Measurements from ENCODE around the gene OR1N2. TPM values are rescaled to one million over a fixed set of nuclear protein-coding genes. Genes with fewer than 3 reads are reported as not detected.
"Not testable (repeated sequence)": the region's sequence is repeated elsewhere in the genome, so short reads cannot be mapped to it uniquely, and the experiment has no call there.

OR1N2 gene
- total RNA-seq, 2 donors from 2014 or later = 0.31 to 1.2 TPM

DNA sequence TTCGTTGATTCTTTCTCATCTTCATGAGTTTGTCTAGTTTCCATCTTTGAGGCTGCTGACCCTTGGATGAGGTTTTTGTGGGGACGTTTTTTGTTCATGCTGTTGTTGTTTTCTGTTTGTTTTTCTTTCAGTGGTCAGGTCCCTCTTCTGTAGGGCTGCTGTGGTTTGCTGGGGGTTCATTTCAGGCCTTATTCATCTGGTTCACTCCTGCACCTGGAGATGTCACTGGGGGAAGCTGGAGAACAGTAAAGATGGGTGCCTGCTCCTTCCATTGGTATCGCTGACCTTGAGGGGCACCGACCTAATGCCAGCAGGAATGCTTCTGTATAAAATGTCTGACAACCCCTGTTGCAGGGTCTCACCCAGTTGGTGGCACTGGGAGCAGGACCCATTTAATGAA is 8.5 kb downstream of the OR1N2 start:
- Mint-ChIP-seq H3K36me3 (ENCODE audit: low read depth) (no peaks in the 10 kb centered on the region), H3K27me3 (no peaks in the 10 kb centered on the region), H3K4me1 (no peaks in the 10 kb centered on the region), H3K4me3 (no peak overlapping the region), H3K27ac (no peak overlapping the region)
- DNase-seq (no peak), ATAC-seq (no peak)
- no peaks in the 10 kb centered on the region for H3K9me3 ChIP-seq (ENCODE audit: control insufficient read depth, low read length, poor library complexity, severe bottlenecking)

DNA sequence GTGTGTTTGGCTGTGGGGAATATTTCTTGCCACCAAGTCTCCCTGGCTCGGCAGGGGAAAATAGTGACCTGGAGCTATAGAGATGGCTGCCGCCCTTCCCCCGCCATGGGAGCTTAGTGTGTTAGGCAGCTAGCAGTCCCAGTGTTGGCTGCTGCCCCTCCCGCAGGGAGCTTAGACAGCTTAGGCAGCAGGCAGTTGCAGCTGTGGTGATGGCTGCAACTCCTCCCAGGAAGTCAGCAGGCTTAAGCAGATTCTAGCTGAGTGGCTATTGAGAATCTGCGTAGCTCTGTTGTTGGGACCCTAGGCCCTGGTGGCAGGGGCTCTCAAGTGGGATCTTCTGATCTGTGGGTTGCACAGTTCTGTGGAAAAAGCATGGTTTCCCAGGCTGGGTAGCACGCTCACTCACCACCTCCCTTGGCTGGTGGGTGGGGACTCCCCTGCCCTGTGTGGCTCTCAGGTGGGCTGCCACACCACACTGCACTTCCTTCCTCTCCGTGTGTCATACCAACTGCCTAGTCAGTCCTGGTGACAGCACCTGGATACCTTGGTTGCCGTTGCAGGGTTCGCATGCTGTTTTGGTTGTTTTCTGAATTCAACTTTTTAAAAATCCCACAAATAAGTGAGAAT is 9.3 kb downstream of the OR1N2 start:
- H3K36me3 Mint-ChIP-seq (ENCODE audit: low read depth) = no peaks in the 10 kb centered on the region
- ATAC-seq = no peak
- no peaks in the 10 kb centered on the region for H3K27me3 Mint-ChIP-seq
- no peaks in the 10 kb centered on the region for H3K9me3 ChIP-seq (ENCODE audit: control insufficient read depth, low read length, poor library complexity, severe bottlenecking)
- H3K4me3 Mint-ChIP-seq = no peak overlapping the region
- no peak overlapping the region for H3K27ac Mint-ChIP-seq
- no peak for DNase-seq
- no peaks in the 10 kb centered on the region for H3K4me1 Mint-ChIP-seq

DNA sequence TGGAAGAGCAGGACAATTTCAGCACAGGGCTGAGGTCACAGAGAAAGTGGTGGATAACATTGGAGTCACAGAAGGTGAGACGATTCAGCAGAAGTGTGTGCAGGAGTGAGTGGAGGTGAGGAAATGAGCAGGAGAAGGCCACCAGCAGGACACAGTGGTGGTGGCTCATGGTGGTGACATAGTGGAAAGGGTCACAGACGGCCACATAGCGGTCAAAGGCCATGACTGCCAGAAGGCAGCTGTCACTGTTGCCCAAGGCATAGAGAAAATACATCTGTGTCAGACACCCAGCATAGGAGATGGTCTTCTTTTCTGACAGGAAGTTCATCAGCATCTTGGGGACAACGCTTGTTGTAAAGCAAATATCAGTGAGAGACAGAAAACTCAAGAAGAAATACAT is 15.0 kb downstream of the OR1N2 start:
- ATAC-seq = no peak
- no peaks in the 10 kb centered on the region for H3K36me3 Mint-ChIP-seq (ENCODE audit: low read depth)
- H3K9me3 ChIP-seq (ENCODE audit: control insufficient read depth, low read length, poor library complexity, severe bottlenecking) = no peaks in the 10 kb centered on the region
- H3K4me3 Mint-ChIP-seq = no peak overlapping the region
- no peak for DNase-seq
- H3K27me3 Mint-ChIP-seq = no peaks in the 10 kb centered on the region
- H3K4me1 Mint-ChIP-seq = peaks cover 2% of the 10 kb centered on the region
- no peak overlapping the region for H3K27ac Mint-ChIP-seq

DNA sequence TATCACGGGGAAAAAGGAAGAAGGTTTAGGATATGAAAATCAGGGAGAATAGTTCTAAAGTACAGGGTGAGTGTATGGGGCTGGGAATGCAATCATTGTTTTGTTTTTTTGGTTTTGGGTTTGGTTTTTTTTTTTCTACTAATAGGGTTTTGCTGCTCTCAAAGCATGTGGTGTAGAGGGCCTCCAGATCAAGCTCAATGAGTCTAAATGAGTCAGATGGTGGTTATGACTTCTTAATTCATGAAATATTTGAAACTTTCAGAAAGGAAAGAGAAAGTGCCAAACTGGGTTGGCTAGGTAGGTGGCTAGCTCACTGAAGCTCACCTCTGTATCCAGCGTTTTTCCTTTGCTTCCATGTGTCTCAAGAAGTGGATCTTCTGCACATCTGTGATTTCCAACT is 19.5 kb downstream of the OR1N2 start:
- Mint-ChIP-seq H3K4me1 (peaks cover 4% of the 10 kb centered on the region), H3K27ac (no peak overlapping the region), H3K27me3 (no peaks in the 10 kb centered on the region), H3K4me3 (no peak overlapping the region), H3K36me3 (ENCODE audit: low read depth) (no peaks in the 10 kb centered on the region)
- ATAC-seq (no peak), DNase-seq (no peak)
- H3K9me3 ChIP-seq (ENCODE audit: control insufficient read depth, low read length, poor library complexity, severe bottlenecking) = no peaks in the 10 kb centered on the region

DNA sequence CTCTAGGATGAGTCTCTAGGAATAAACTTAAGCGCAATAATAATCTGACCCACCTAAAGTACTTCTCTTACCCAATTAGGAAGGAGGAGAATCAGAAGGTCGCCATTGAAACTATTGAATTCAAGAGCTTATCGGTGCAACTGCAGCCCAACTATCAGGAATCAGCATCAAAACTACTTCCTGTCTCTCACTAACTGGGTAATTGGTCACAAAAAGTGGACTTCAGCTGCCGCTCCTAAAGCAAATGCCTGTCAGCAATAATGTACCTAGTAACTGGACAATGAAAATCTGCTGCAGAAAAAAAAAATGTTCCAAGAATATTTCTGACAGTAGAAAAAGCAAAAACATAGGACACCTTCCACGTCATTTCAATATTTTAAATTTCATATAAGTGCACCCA is 27.0 kb downstream of the OR1N2 start:
- ATAC-seq (no peak), DNase-seq (no peak)
- no peaks in the 10 kb centered on the region for H3K27me3 Mint-ChIP-seq
- no peaks in the 10 kb centered on the region for H3K4me1 Mint-ChIP-seq
- H3K9me3 ChIP-seq (ENCODE audit: control insufficient read depth, low read length, poor library complexity, severe bottlenecking) = no peaks in the 10 kb centered on the region
- peaks cover 2% of the 10 kb centered on the region for H3K36me3 Mint-ChIP-seq (ENCODE audit: low read depth)
- no peak overlapping the region for H3K27ac Mint-ChIP-seq
- H3K4me3 Mint-ChIP-seq = no peak overlapping the region

DNA sequence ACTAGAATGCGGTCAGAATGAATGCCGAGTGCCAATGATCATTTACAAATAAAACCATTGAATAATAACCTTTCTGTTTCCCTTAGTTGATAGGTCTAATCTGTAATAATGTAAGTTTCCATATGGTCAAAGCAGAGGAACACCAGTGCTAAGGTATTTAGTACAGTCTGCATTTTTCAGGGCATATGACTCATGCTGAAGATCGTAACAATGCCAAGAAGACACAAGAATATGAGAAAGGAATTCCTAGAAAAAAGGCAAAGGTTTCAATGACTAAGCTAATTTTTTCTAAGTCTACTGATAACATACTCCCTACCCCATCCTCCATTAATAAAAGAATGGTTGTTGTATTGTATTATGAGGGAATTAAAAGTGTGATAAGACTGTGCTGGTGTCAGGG is 27.4 kb downstream of the OR1N2 start:
- DNase-seq = no peak
- peaks cover 2% of the 10 kb centered on the region for H3K36me3 Mint-ChIP-seq (ENCODE audit: low read depth)
- H3K4me3 Mint-ChIP-seq = no peak overlapping the region
- no peaks in the 10 kb centered on the region for H3K4me1 Mint-ChIP-seq
- peaks cover 3% of the 10 kb centered on the region for H3K27me3 Mint-ChIP-seq
- ATAC-seq = no peak
- no peaks in the 10 kb centered on the region for H3K9me3 ChIP-seq (ENCODE audit: control insufficient read depth, low read length, poor library complexity, severe bottlenecking)
- H3K27ac Mint-ChIP-seq = no peak overlapping the region

DNA sequence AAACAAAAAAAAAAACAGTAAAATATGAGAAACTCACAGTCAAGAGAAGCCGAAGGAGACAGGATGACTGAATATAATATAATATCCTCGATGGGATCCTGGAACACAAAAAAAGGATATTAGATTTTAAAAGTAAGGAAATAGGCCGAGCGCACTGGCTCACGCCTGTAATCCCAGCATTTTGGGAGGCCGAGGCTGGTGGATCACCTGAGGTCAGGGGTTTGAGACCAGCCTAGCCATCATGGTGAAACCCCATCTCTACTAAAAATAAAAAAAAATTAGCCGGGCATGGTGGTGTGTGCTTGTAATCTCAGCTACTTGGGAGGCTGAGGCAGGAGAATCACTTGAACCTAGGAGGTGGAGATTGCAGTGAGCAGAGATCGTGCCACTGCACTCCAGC is 30.4 kb downstream of the OR1N2 start, which contains the start of gene OR1L8:
OR1L8 (minus strand) TSS at position 101 of the 400 bp plus-strand sequence. CDS start 14,907 bp downstream, outside the sequence.
- not testable (repeated sequence) for H3K27ac Mint-ChIP-seq; H3K4me1 Mint-ChIP-seq; H3K9me3 ChIP-seq (ENCODE audit: control insufficient read depth, low read length, poor library complexity, severe bottlenecking); ATAC-seq; H3K36me3 Mint-ChIP-seq (ENCODE audit: low read depth); DNase-seq; H3K27me3 Mint-ChIP-seq; H3K4me3 Mint-ChIP-seq

Other genes with a start within 250 kb of the OR1N2 start
- gene PTGS1, start 182.1 kb upstream of the OR1N2 start, total RNA-seq = 100 to 1,000 TPM in 1 of 2 donors, 1 to 10 TPM in 1; 3.0 to 123 TPM
- gene OR1J1, start 75.2 kb upstream of the OR1N2 start, total RNA-seq = not detected
- gene OR1J2, start 42.3 kb upstream of the OR1N2 start, total RNA-seq = under 1 TPM; 0.30 to 0.37 TPM
- gene OR1J4, start 34.0 kb upstream of the OR1N2 start, total RNA-seq = under 1 TPM; 0.40 to 0.50 TPM
- not detected for gene OR1N1, start 25.8 kb upstream of the OR1N2 start, total RNA-seq
- gene OR1L8, start 30.3 kb downstream of the OR1N2 start, total RNA-seq = not detected
- under 1 TPM; 0.40 to 0.96 TPM for gene OR1Q1, start 61.6 kb downstream of the OR1N2 start, total RNA-seq
- not detected for gene OR1B1, start 104.5 kb downstream of the OR1N2 start, total RNA-seq
- not detected for gene OR1L1, start 108.6 kb downstream of the OR1N2 start, total RNA-seq
- gene OR1L3, start 122.0 kb downstream of the OR1N2 start, total RNA-seq = not detected
- gene OR1L4, start 170.9 kb downstream of the OR1N2 start, total RNA-seq = not detected
- gene OR1L6, start 189.2 kb downstream of the OR1N2 start, total RNA-seq = not detected
- gene OR5C1, start 235.8 kb downstream of the OR1N2 start, total RNA-seq = not detected
- gene OR1K1, start 247.0 kb downstream of the OR1N2 start, total RNA-seq = not detected